ENCODE results near the gene FAM83F. TPM values are rescaled to one million over a fixed set of nuclear protein-coding genes. Genes with fewer than 3 reads are reported as not detected.

The FAM83F gene
- total RNA-seq, 1 donor from 2014 or later, result 1.1 TPM

DNA sequence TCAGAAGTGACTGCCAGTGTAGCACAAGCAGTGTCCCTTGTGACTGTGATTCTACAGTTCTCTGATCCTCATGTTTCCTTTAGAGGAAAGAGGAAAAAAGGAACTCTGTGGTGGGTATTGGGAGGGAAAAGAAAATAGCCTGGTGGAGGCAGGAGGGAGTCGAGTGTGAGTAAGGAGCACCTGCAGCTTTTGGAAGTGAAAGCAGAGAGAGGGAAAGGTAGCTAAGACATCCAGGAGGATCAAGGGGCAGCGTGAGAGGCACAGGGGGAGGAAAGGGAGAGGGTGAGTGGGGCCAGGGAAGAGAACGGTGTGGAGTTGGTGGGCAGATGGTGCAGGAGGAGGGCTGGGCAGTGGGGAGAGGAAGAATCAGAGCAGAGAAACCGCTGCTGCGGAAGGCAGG is 22.1 kb upstream of the FAM83F start:
- Mint-ChIP-seq H3K4me3 (ENCODE audit: unreplicated experiment) (no peak overlapping the region), H3K36me3 (ENCODE audit: unreplicated experiment) (no peaks in the 10 kb centered on the region), H3K27ac (ENCODE audit: unreplicated experiment) (no peak overlapping the region), H3K9me3 (ENCODE audit: unreplicated experiment) (no peaks in the 10 kb centered on the region), H3K4me1 (ENCODE audit: low read depth, unreplicated experiment) (peaks cover 17% of the 10 kb centered on the region), H3K27me3 (ENCODE audit: unreplicated experiment) (peaks cover 4% of the 10 kb centered on the region)
- no peak for DNase-seq
- TF ChIP-seq, protein P1, sequence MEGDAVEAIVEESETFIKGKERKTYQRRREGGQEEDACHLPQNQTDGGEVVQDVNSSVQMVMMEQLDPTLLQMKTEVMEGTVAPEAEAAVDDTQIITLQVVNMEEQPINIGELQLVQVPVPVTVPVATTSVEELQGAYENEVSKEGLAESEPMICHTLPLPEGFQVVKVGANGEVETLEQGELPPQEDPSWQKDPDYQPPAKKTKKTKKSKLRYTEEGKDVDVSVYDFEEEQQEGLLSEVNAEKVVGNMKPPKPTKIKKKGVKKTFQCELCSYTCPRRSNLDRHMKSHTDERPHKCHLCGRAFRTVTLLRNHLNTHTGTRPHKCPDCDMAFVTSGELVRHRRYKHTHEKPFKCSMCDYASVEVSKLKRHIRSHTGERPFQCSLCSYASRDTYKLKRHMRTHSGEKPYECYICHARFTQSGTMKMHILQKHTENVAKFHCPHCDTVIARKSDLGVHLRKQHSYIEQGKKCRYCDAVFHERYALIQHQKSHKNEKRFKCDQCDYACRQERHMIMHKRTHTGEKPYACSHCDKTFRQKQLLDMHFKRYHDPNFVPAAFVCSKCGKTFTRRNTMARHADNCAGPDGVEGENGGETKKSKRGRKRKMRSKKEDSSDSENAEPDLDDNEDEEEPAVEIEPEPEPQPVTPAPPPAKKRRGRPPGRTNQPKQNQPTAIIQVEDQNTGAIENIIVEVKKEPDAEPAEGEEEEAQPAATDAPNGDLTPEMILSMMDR (IDR thresholded peaks at IDR 0.05; ENCODE audit: partially characterized antibody, unreplicated experiment), result no peak

DNA sequence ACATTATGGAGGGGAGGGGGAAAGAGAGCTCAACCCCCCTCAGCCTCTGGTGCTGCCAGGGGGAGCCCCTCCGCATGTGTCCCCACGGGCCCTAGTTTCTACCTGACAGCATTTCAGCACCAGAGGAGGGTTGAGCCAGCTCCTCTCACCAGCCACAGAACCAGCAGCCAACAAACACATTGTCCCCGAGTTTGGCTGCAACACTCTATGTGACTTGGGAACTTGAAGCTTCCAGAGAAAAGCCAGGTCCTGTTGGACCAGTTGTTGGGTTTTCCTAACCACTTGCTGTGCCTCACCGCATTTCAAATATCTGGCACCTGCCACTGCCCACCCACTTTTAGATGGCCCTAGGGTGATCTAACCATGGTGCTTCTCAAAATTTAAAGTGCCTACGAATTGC is 21.1 kb upstream of the FAM83F start:
- TF ChIP-seq, protein P1 (IDR thresholded peaks at IDR 0.05; ENCODE audit: partially characterized antibody, unreplicated experiment), result no peak
- Mint-ChIP-seq H3K9me3 (ENCODE audit: unreplicated experiment) (no peaks in the 10 kb centered on the region), H3K36me3 (ENCODE audit: unreplicated experiment) (no peaks in the 10 kb centered on the region), H3K4me1 (ENCODE audit: low read depth, unreplicated experiment) (peaks cover 10% of the 10 kb centered on the region), H3K4me3 (ENCODE audit: unreplicated experiment) (no peak overlapping the region), H3K27me3 (ENCODE audit: unreplicated experiment) (peaks cover 4% of the 10 kb centered on the region), H3K27ac (ENCODE audit: unreplicated experiment) (no peak overlapping the region)
- DNase-seq, result no peak

DNA sequence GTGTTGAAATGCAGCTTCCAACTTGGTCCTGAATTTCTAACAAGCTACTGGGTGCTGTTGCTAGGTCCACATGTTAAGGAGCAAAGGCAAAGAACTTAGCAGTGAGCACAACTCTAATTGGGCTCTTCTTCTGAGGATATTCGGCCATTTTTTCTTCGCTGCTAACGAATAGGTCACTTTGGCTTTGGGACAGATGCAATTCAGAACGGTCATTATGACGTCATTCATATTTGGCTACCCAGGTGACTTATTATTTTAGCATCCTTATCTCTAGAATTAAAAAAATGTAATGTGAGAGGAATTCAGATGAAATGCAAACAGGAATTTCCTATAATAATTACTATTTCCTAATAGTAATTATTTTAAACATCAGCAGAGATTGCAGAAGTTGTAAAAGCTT is 20.7 kb upstream of the FAM83F start:
- no peak for DNase-seq
- no peaks in the 10 kb centered on the region for H3K9me3 Mint-ChIP-seq (ENCODE audit: unreplicated experiment)
- H3K4me1 Mint-ChIP-seq (ENCODE audit: low read depth, unreplicated experiment), result peaks cover 6% of the 10 kb centered on the region
- H3K4me3 Mint-ChIP-seq (ENCODE audit: unreplicated experiment), result no peak overlapping the region
- peaks cover 4% of the 10 kb centered on the region for H3K27me3 Mint-ChIP-seq (ENCODE audit: unreplicated experiment)
- no peaks in the 10 kb centered on the region for H3K36me3 Mint-ChIP-seq (ENCODE audit: unreplicated experiment)
- TF ChIP-seq, protein P1 (IDR thresholded peaks at IDR 0.05; ENCODE audit: partially characterized antibody, unreplicated experiment), result no peak
- no peak overlapping the region for H3K27ac Mint-ChIP-seq (ENCODE audit: unreplicated experiment)

- Mint-ChIP-seq H3K36me3 (ENCODE audit: unreplicated experiment) (no peaks in the 10 kb centered on the region), H3K27ac (ENCODE audit: unreplicated experiment) (no peak overlapping the region), H3K27me3 (ENCODE audit: unreplicated experiment) (peaks cover 4% of the 10 kb centered on the region), H3K4me1 (ENCODE audit: low read depth, unreplicated experiment) (peaks cover 6% of the 10 kb centered on the region), H3K4me3 (ENCODE audit: unreplicated experiment) (no peak overlapping the region), H3K9me3 (ENCODE audit: unreplicated experiment) (no peaks in the 10 kb centered on the region)
- no peak for DNase-seq
- TF ChIP-seq, protein P1 (IDR thresholded peaks at IDR 0.05; ENCODE audit: partially characterized antibody, unreplicated experiment), result no peak
Observed at GRCh38 chr22:39979048-39979447, 15.7 kb upstream of the FAM83F start.

DNA sequence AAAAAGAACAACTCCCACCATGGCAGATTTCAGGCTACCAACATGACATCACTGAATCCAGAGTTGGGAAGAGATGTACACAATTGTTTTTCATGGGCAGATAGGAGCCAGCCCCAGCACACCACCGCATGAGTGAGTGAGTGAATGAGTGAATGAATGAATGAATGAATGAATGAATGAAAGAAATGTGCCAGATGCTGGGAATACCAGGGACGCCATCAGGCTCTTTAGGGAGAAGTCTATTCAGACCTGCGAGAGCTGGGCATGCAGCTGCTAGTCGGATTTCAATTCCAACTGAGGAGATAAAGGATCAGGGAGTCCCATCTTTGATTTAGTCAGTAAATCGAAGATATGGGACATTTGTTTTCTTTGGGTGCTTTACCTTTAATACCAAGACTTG is 15.3 kb upstream of the FAM83F start:
- DNase-seq, result no peak
- H3K27ac Mint-ChIP-seq (ENCODE audit: unreplicated experiment), result no peak overlapping the region
- peaks cover 7% of the 10 kb centered on the region for H3K4me1 Mint-ChIP-seq (ENCODE audit: low read depth, unreplicated experiment)
- no peak overlapping the region for H3K4me3 Mint-ChIP-seq (ENCODE audit: unreplicated experiment)
- TF ChIP-seq, protein P1 (IDR thresholded peaks at IDR 0.05; ENCODE audit: partially characterized antibody, unreplicated experiment), result no peak
- peaks cover 4% of the 10 kb centered on the region for H3K27me3 Mint-ChIP-seq (ENCODE audit: unreplicated experiment)
- H3K36me3 Mint-ChIP-seq (ENCODE audit: unreplicated experiment), result no peaks in the 10 kb centered on the region
- no peaks in the 10 kb centered on the region for H3K9me3 Mint-ChIP-seq (ENCODE audit: unreplicated experiment)
